GM19438 (cell line): ENCODE data around the gene ERAP2.
"Not testable (repeated sequence)": the region's sequence is repeated elsewhere in the genome, so short reads cannot be mapped to it uniquely, and the experiment has no call there.

Source experiments
- ATAC-seq: cut with Tn5 transposase; IDR thresholded peaks from one replicate; pipeline ENCODE4 v1.9.1; 2021; ENCODE audit warnings: low read depth; ENCODE audit not compliant: unreplicated experiment

ERAP2 gene

GRCh38 chr5:96863114-96863513, 13.2 kb upstream of the ERAP2 start:
- no peak for ATAC-seq

- ATAC-seq = no peak
Measured at GRCh38 chr5:96863949-96864584, 12.2 kb upstream of the ERAP2 start.

- ATAC-seq = no peak
Measured at GRCh38 chr5:96864922-96865530, 11.3 kb upstream of the ERAP2 start.

- peak; percentile 68 for ATAC-seq
Measured at GRCh38 chr5:96868603-96869371, 7.5 kb upstream of the ERAP2 start.

GRCh38 chr5:96869372-96869641, 7.0 kb upstream of the ERAP2 start:
- ATAC-seq = no peak

- peak; percentile 58 for ATAC-seq
Measured at GRCh38 chr5:96870094-96871026, 5.9 kb upstream of the ERAP2 start.

GRCh38 chr5:96871027-96871399, 5.3 kb upstream of the ERAP2 start:
- ATAC-seq = no peak

- no peak for ATAC-seq
Measured at GRCh38 chr5:96871686-96872085, 4.6 kb upstream of the ERAP2 start.

- no peak for ATAC-seq
Measured at GRCh38 chr5:96873449-96873848, 2.9 kb upstream of the ERAP2 start.

- ATAC-seq = no peak
Measured at GRCh38 chr5:96874631-96875030, 1.7 kb upstream of the ERAP2 start.

- ATAC-seq = peak; percentile 8
Measured at GRCh38 chr5:96875791-96876291, 459 bp upstream of the ERAP2 start.

- ATAC-seq = not testable (repeated sequence)
Measured at GRCh38 chr5:96876977-96877469, 723 bp downstream of the ERAP2 start.

- ATAC-seq = no peak
Measured at GRCh38 chr5:96879665-96880064, 3.4 kb downstream of the ERAP2 start.

GRCh38 chr5:96880444-96881164, 4.3 kb downstream of the ERAP2 start:
- ATAC-seq = no peak

- no peak for ATAC-seq
Measured at GRCh38 chr5:96881511-96882115, 5.3 kb downstream of the ERAP2 start.

GRCh38 chr5:96883871-96884270, 7.6 kb downstream of the ERAP2 start:
- no peak for ATAC-seq

GRCh38 chr5:96884995-96885394, 8.7 kb downstream of the ERAP2 start:
- no peak for ATAC-seq

- peak; percentile 82 for ATAC-seq
Measured at GRCh38 chr5:96885518-96886338, 9.4 kb downstream of the ERAP2 start.

GRCh38 chr5:96893342-96893741, 17.0 kb downstream of the ERAP2 start:
- no peak for ATAC-seq
